ENCODE data around the gene PADI3. TPM values are rescaled to one million over a fixed set of nuclear protein-coding genes. Genes with fewer than 3 reads are reported as not detected.

The PADI3 gene
- total RNA-seq, 1 experiment from 2014 or later: 0.61 TPM

DNA sequence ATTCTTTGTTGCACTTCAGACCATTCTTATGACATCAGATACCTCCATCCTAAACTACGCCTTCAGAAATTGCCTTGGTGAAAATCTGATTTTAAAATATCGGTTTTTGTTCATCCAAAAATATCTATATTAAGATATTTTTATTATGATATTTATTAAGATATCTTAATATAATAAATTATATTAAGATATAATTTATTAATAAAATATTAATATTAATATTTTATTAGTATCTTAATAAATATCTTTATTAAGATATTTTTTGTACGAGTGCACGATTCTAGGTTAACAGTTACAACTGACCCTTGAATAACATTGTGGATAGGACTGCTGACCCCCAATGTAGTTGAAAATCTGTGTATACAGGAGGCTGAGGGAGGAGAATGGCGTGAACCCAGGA is 80.0 kb downstream of the PADI3 start:
- H3K4me1 Mint-ChIP-seq: no peaks in the 10 kb centered on the region
- TF ChIP-seq FOXP1 (CRISPR knock-in tag; IDR thresholded peaks at IDR 0.05; ENCODE audit: borderline replicate concordance): no peak
- TF ChIP-seq HMGA2 (CRISPR knock-in tag; IDR thresholded peaks at IDR 0.05): peak; percentile 94
- CTCF ChIA-PET: no interaction called here
- H3K27ac Mint-ChIP-seq: no peak overlapping the region
- H3K4me3 Mint-ChIP-seq: no peak overlapping the region
- peaks cover 23% of the 10 kb centered on the region for H3K9me3 Mint-ChIP-seq
- POLR2A ChIA-PET: no interaction called here
- H3K27me3 Mint-ChIP-seq (ENCODE audit: low read depth): no peaks in the 10 kb centered on the region; the same call in 1 of the 2 replicates
- no peak for ATAC-seq
- peaks cover 5% of the 10 kb centered on the region for H3K36me3 Mint-ChIP-seq
- no peak for DNase-seq (ENCODE audit: low spot score)

DNA sequence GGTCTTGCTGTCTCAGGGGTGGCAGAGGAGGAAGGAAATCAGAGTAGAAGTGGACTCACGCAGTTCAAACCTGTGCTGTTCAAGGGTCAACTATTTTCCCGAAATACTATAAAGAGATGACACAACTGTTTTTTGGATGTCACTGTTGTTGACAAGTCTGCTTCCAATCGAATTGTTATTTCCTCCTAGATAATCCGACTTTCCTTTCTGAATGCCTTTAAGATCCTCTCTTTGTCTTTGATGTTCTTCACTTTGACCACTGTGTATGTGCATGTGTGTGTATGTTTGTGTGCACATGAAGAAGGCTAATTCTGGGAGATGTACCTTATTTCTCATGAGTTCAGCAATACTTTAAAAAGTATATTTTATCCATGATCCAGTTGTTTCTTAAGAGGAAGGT is 80.7 kb downstream of the PADI3 start:
- POLR2A ChIA-PET: interaction anchor here (0.5 kb wide), 1 partner anchor 486 kb away, joined by 4 read pairs; no protein-coding TSS in a partner anchor
- no peak overlapping the region for H3K27ac Mint-ChIP-seq
- ATAC-seq (no peak), DNase-seq (ENCODE audit: low spot score) (no peak)
- peaks cover 3% of the 10 kb centered on the region for H3K36me3 Mint-ChIP-seq
- H3K4me3 Mint-ChIP-seq: no peak overlapping the region
- no peaks in the 10 kb centered on the region for H3K4me1 Mint-ChIP-seq
- no peak for TF ChIP-seq MYBL2 (CRISPR knock-in tag; IDR thresholded peaks at IDR 0.05)
- TF ChIP-seq ZNF263 (CRISPR knock-in tag; IDR thresholded peaks at IDR 0.05; ENCODE audit: low read depth): no peak
- no peak for TF ChIP-seq RORB (CRISPR knock-in tag; IDR thresholded peaks at IDR 0.05)
- no peak for TF ChIP-seq STAT6 (CRISPR knock-in tag; conservative IDR thresholded peaks at IDR 0.05; ENCODE audit: low read depth)
- no peak for TF ChIP-seq ZNF423 (CRISPR knock-in tag; IDR thresholded peaks at IDR 0.05)
- no peak for TF ChIP-seq ZBTB43 (CRISPR knock-in tag; IDR thresholded peaks at IDR 0.05)
- TF ChIP-seq NR1H2 (CRISPR knock-in tag; IDR thresholded peaks at IDR 0.05): no peak
- no peak for TF ChIP-seq ZNF317 (CRISPR knock-in tag; IDR thresholded peaks at IDR 0.05; ENCODE audit: borderline replicate concordance, low read depth)
- TF ChIP-seq MAX (CRISPR knock-in tag; IDR thresholded peaks at IDR 0.05): no peak
- CTCF ChIA-PET: no interaction called here
- no peaks in the 10 kb centered on the region; the same call in 1 of the 2 replicates for H3K27me3 Mint-ChIP-seq (ENCODE audit: low read depth)
- peaks cover 19% of the 10 kb centered on the region for H3K9me3 Mint-ChIP-seq

- Mint-ChIP-seq H3K27ac (no peak overlapping the region), H3K27me3 (ENCODE audit: low read depth) (no peaks in the 10 kb centered on the region; the same call in 1 of the 2 replicates), H3K4me1 (no peaks in the 10 kb centered on the region), H3K36me3 (no peaks in the 10 kb centered on the region), H3K9me3 (peaks cover 15% of the 10 kb centered on the region), H3K4me3 (no peak overlapping the region)
- no peak for TF ChIP-seq NFATC4 (CRISPR knock-in tag; IDR thresholded peaks at IDR 0.05)
- no peak for TF ChIP-seq NFYB (CRISPR knock-in tag; conservative IDR thresholded peaks at IDR 0.05; ENCODE audit: low read depth)
- TF ChIP-seq, protein P1, sequence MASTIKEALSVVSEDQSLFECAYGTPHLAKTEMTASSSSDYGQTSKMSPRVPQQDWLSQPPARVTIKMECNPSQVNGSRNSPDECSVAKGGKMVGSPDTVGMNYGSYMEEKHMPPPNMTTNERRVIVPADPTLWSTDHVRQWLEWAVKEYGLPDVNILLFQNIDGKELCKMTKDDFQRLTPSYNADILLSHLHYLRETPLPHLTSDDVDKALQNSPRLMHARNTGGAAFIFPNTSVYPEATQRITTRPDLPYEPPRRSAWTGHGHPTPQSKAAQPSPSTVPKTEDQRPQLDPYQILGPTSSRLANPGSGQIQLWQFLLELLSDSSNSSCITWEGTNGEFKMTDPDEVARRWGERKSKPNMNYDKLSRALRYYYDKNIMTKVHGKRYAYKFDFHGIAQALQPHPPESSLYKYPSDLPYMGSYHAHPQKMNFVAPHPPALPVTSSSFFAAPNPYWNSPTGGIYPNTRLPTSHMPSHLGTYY (CRISPR knock-in tag; IDR thresholded peaks at IDR 0.05): no peak
- TF ChIP-seq ATF6 (CRISPR knock-in tag; IDR thresholded peaks at IDR 0.05): no peak
- no peak for TF ChIP-seq ZNF423 (CRISPR knock-in tag; IDR thresholded peaks at IDR 0.05)
- TF ChIP-seq OVOL2 (CRISPR knock-in tag; IDR thresholded peaks at IDR 0.05; ENCODE audit: borderline replicate concordance): no peak
- TF ChIP-seq JUN (CRISPR knock-in tag; IDR thresholded peaks at IDR 0.05): no peak
- TF ChIP-seq TEAD4 (CRISPR knock-in tag; IDR thresholded peaks at IDR 0.05): no peak
- TF ChIP-seq, protein P2, sequence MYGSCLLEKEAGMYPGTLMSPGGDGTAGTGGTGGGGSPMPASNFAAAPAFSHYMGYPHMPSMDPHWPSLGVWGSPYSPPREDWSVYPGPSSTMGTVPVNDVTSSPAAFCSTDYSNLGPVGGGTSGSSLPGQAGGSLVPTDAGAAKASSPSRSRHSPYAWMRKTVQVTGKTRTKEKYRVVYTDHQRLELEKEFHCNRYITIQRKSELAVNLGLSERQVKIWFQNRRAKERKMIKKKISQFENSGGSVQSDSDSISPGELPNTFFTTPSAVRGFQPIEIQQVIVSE (CRISPR knock-in tag; IDR thresholded peaks at IDR 0.05; ENCODE audit: borderline replicate concordance): no peak
- TF ChIP-seq, protein P3, sequence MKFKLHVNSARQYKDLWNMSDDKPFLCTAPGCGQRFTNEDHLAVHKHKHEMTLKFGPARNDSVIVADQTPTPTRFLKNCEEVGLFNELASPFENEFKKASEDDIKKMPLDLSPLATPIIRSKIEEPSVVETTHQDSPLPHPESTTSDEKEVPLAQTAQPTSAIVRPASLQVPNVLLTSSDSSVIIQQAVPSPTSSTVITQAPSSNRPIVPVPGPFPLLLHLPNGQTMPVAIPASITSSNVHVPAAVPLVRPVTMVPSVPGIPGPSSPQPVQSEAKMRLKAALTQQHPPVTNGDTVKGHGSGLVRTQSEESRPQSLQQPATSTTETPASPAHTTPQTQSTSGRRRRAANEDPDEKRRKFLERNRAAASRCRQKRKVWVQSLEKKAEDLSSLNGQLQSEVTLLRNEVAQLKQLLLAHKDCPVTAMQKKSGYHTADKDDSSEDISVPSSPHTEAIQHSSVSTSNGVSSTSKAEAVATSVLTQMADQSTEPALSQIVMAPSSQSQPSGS (CRISPR knock-in tag; IDR thresholded peaks at IDR 0.05; ENCODE audit: borderline replicate concordance, low read depth): no peak
- TF ChIP-seq ZNF263 (CRISPR knock-in tag; IDR thresholded peaks at IDR 0.05; ENCODE audit: low read depth): no peak
- no peak for ATAC-seq
- DNase-seq (ENCODE audit: low spot score): no peak
- POLR2A ChIA-PET: no interaction called here
- CTCF ChIA-PET: no interaction called here
Observed at GRCh38 chr1:17330856-17331255, 82.0 kb downstream of the PADI3 start.

Data from WTC11 (cell line).